GM03348 (cell line): ENCODE measurements around the gene LRP1.

ENCODE experiments used
- DNase-seq: peaks from one replicate; pipeline ENCODE4 v3.0.0; 2012; ENCODE audit warnings: low spot score

Gene LRP1

GRCh38 chr12:57223191-57224165 lies 95.2 kb downstream of the LRP1 start:
- no peak for DNase-seq

GRCh38 chr12:57224278-57224972 lies 96.1 kb downstream of the LRP1 start:
- no peak for DNase-seq

GRCh38 chr12:57224973-57225679 lies 96.8 kb downstream of the LRP1 start:
- DNase-seq, result peak; percentile 58

- no peak for DNase-seq
These were observed 97.5 kb downstream of the LRP1 start for GRCh38 chr12:57225680-57226210.

- no peak for DNase-seq
These were observed 98.5 kb downstream of the LRP1 start for GRCh38 chr12:57226588-57227314.

GRCh38 chr12:57227315-57228115 lies 99.2 kb downstream of the LRP1 start:
- no peak for DNase-seq

GRCh38 chr12:57229046-57229633 lies 100.9 kb downstream of the LRP1 start:
- no peak for DNase-seq

GRCh38 chr12:57229634-57230380 lies 101.5 kb downstream of the LRP1 start, which contains the start of gene SHMT2:
SHMT2 (plus strand) TSS chr12:57229711; CDS start chr12:57229779, 68 bp downstream.
- peak; percentile 98 for DNase-seq

- no peak for DNase-seq
These were observed 102.3 kb downstream of the LRP1 start for GRCh38 chr12:57230381-57231155.

GRCh38 chr12:57231276-57232021 lies 103.2 kb downstream of the LRP1 start:
- no peak for DNase-seq

- no peak for DNase-seq
These were observed 104.0 kb downstream of the LRP1 start for GRCh38 chr12:57232156-57232756.

GRCh38 chr12:57233357-57234232 lies 105.3 kb downstream of the LRP1 start:
- DNase-seq, result no peak

GRCh38 chr12:57234233-57234570 lies 105.9 kb downstream of the LRP1 start:
- DNase-seq, result no peak

- no peak for DNase-seq
These were observed 106.3 kb downstream of the LRP1 start for GRCh38 chr12:57234571-57235016.

GRCh38 chr12:57235017-57235727 lies 106.9 kb downstream of the LRP1 start:
- no peak for DNase-seq

GRCh38 chr12:57235728-57236131 lies 107.4 kb downstream of the LRP1 start:
- DNase-seq, result no peak
